Measurements from ENCODE around the gene SELENOH. TPM values are rescaled to one million over a fixed set of nuclear protein-coding genes. Genes with fewer than 3 reads are reported as not detected.

The SELENOH gene
- total RNA-seq, 4 donors from 2014 or later, result 78.2 to 117 (median 102) TPM

Small RNA genes lying within 50 kb of the gene (small RNA-seq; reads per million reads assigned to genes)
- gene AP001931.1, result 0 to 0.12 (median 0) reads per million in 4 donors
- 0 reads per million in 4 donors for gene TMX2-CTNND1

Other genes with a start within 250 kb of the SELENOH start
- 10 to 100 TPM in 3 of 4 donors, 1 to 10 TPM in 1; 7.5 to 30.4 (median 15.2) TPM for gene SLC43A1, start 225.8 kb upstream of the SELENOH start, total RNA-seq
- 10 to 100 TPM in 2 of 4 donors, 1 to 10 TPM in 1, not detected in 1; 1.6 to 36.8 (median 34.0) TPM for gene TIMM10, start 210.7 kb upstream of the SELENOH start, total RNA-seq
- gene SMTNL1, start 203.9 kb upstream of the SELENOH start, total RNA-seq, result not detected
- gene UBE2L6, start 173.8 kb upstream of the SELENOH start, total RNA-seq, result 10 to 100 TPM; 15.3 to 24.3 (median 20.6) TPM
- 100 to 1,000 TPM in 2 of 4 donors, 10 to 100 TPM in 2; 65.7 to 143 (median 102) TPM for gene SERPING1, start 143.8 kb upstream of the SELENOH start, total RNA-seq
- gene YPEL4, start 91.6 kb upstream of the SELENOH start, total RNA-seq, result under 1 TPM in 2 of 4 donors, not detected in 2; 0.68 to 0.95 TPM
- gene CLP1, start 83.7 kb upstream of the SELENOH start, total RNA-seq, result 10 to 100 TPM in 2 of 4 donors, 1 to 10 TPM in 1, not detected in 1; 10.0 to 24.7 (median 11.6) TPM
- gene ZDHHC5, start 73.4 kb upstream of the SELENOH start, total RNA-seq, result 10 to 100 TPM; 38.4 to 63.2 (median 57.6) TPM
- gene MED19, start 29.3 kb upstream of the SELENOH start, total RNA-seq, result 10 to 100 TPM in 2 of 4 donors, 1 to 10 TPM in 2; 6.2 to 22.1 (median 12.0) TPM
- gene TMX2, start 28.9 kb upstream of the SELENOH start, total RNA-seq, result 10 to 100 TPM; 12.3 to 86.7 (median 49.0) TPM
- gene BTBD18, start 10.3 kb downstream of the SELENOH start, total RNA-seq, result not detected
- gene CTNND1, start 20.3 kb downstream of the SELENOH start, total RNA-seq, result 100 to 1,000 TPM; 165 to 415 (median 374) TPM